HG02610 (cell line): Measurements from ENCODE around the gene IGF1R.

Experiments used
- ATAC-seq: cut with Tn5 transposase; IDR thresholded peaks from one replicate; pipeline ENCODE4 v1.9.1; 2021; ENCODE audit warnings: mild to moderate bottlenecking, moderate library complexity; ENCODE audit not compliant: unreplicated experiment

Gene IGF1R

GRCh38 chr15:98817745-98818144 is 169.4 kb downstream of the IGF1R start:
- no peak for ATAC-seq

GRCh38 chr15:98823012-98823458 is 174.7 kb downstream of the IGF1R start:
- no peak for ATAC-seq

GRCh38 chr15:98823616-98824015 is 175.3 kb downstream of the IGF1R start:
- ATAC-seq, result no peak

GRCh38 chr15:98824595-98824994 is 176.3 kb downstream of the IGF1R start:
- no peak for ATAC-seq

- ATAC-seq, result no peak
Measured at GRCh38 chr15:98826658-98827057, 178.3 kb downstream of the IGF1R start.

GRCh38 chr15:98827217-98827616 is 178.9 kb downstream of the IGF1R start:
- ATAC-seq, result no peak

- ATAC-seq, result no peak
Measured at GRCh38 chr15:98830034-98830634, 181.8 kb downstream of the IGF1R start.

GRCh38 chr15:98834976-98835375 is 186.6 kb downstream of the IGF1R start:
- ATAC-seq, result no peak

- ATAC-seq, result no peak
Measured at GRCh38 chr15:98835876-98836275, 187.5 kb downstream of the IGF1R start.

GRCh38 chr15:98838387-98839259 is 190.3 kb downstream of the IGF1R start:
- no peak for ATAC-seq

- ATAC-seq, result no peak
Measured at GRCh38 chr15:98840053-98840452, 191.7 kb downstream of the IGF1R start.

- no peak for ATAC-seq
Measured at GRCh38 chr15:98841419-98841970, 193.2 kb downstream of the IGF1R start.

GRCh38 chr15:98842192-98842972 is 194.0 kb downstream of the IGF1R start:
- ATAC-seq, result no peak

GRCh38 chr15:98842973-98843285 is 194.6 kb downstream of the IGF1R start:
- ATAC-seq, result no peak

- ATAC-seq, result no peak
Measured at GRCh38 chr15:98843844-98844243, 195.5 kb downstream of the IGF1R start.

GRCh38 chr15:98844261-98844660 is 195.9 kb downstream of the IGF1R start:
- ATAC-seq, result no peak

GRCh38 chr15:98845138-98845884 is 197.0 kb downstream of the IGF1R start:
- ATAC-seq, result no peak

- peak; percentile 33 for ATAC-seq
Measured at GRCh38 chr15:98850961-98851572, 202.7 kb downstream of the IGF1R start.

- ATAC-seq, result peak; percentile 25
Measured at GRCh38 chr15:98853161-98853560, 204.8 kb downstream of the IGF1R start.
